Activated CD4-positive, alpha-beta T cell treated with anti-CD3 and anti-CD28 coated beads for 24 hours (primary cell): Measurements from ENCODE around the gene SLC9A5.

Source experiments
- DNase-seq, 2 donors: peaks; one replicate each; pipeline ENCODE4 v3.0.0-alpha.2; 2020; ENCODE audit warnings: low read depth in 2 of 2

The SLC9A5 gene

GRCh38 chr16:67281536-67282446, 33.0 kb downstream of the SLC9A5 start:
- no peak for DNase-seq

DNA sequence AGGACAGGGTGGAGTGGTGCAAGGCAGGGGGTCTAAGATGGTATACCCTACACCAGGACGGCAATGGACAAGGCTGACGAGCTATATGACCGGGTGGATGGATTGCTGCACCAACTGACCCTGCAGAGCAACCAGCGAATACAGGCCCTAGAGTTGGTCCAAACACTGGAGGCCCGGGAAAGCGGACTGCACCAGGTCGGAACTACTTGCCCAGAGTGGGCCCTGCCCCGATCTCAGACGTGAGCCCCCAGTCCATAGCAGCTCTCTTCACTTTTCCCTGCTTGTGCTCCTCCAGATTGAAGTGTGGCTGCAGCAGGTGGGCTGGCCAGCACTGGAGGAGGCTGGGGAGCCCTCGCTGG, 33.6 kb downstream of the SLC9A5 start:
- DNase-seq, result no peak

DNA sequence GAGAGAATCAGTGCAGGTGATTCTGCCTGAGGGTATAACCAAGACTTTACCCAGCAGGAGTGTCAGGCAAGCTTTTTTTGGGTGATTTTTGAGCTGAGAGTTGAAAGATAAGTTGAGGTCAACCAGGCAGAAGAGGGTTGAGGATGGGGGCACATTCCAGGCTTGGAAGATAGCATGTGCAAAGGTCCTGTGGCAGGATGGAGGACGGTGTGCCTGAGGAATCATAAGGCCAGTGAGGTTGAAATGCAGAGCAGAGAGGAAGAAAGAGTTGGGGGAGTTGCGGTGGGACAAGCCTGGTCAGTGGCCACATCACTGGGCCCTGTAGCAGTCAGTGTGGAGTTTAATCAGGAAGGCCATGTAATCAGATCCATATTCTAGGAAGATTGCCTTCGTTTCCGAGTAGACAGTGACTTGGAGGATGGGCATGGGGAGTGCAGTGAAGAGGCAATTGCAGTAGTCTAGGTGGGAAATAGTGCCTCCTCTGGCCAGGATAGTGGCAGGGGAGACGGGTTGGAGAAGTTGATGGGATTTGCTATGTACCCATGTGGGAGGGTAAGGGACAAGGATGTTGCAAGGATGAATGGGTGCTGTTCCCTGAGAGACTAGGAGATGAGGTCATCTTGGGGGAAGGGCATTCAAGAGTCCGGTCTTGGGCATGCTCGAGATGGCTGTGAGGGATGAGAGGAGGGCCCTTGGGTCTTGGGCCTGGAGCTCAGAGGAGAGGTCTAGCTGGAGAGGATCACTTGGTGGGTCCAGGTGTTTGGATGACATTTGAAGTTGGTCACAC, 34.5 kb downstream of the SLC9A5 start:
- DNase-seq, result no peak

DNA sequence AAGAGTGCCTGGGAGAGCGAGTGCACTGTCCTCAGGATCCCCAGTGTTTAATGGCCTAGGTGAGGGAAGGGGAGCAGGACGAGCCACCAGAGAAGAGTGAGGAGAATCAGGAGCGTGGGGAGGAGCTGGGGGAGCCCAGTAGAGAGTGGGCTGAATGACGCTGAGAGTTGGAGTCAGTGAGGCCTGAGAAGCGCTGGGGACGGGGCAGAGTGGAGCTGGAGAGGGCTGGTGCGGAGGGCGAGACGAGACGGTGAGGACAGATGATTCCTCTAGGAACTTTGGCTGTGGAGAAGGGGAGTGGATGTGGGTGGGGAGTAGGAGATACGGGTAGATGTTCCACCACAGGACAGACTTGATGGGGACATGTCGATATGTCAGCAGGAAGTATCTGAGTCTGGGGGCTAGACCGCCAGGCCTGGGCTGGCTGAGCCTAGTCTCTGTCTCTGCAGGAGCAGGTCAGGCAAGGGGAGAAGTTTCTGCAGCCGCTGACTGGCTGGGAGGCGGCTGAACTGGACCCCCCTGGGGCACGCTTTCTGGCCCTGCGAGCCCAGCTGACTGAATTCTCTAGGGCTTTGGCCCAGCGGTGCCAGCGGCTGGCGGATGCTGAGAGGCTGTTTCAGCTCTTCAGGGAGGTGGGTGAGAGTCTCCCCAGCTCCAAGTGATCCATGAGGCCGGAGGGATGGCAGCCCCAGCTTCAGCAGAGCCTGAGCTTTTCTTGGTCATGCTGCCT, 35.2 kb downstream of the SLC9A5 start:
- no peak for DNase-seq

DNA sequence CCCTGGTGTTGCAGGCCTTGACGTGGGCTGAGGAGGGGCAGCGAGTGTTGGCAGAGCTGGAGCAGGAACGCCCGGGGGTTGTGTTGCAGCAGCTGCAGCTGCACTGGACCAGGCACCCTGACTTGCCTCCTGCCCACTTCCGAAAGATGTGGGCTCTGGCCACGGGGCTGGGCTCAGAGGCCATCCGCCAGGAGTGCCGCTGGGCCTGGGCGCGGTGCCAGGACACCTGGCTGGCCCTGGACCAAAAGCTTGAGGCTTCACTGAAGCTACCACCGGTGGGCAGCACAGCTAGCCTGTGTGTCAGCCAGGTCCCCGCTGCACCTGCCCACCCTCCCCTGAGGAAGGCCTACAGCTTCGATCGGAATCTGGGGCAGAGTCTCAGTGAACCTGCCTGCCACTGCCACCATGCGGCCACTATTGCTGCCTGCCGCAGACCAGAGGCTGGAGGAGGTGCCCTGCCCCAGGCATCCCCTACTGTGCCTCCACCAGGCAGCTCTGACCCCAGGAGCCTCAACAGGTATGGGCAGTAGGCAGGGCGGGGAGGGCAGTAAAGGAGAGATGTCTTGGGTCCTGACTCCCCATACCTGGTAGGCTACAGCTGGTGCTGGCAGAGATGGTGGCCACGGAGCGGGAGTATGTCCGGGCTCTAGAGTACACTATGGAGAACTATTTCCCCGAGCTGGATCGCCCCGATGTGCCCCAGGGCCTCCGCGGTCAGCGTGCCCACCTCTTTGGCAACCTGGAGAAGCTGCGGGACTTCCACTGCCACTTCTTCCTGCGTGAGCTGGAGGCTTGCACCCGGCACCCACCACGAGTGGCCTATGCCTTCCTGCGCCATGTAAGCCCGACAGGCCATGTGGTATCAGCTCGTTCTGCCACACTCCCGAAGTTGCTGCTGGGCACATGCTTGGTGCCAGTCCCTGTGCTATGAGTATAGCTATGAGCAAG, 36.2 kb downstream of the SLC9A5 start:
- DNase-seq, result no peak

- no peak for DNase-seq
These were observed 37.9 kb downstream of the SLC9A5 start for GRCh38 chr16:67286441-67287235.

GRCh38 chr16:67287960-67288359, 39.2 kb downstream of the SLC9A5 start:
- no peak for DNase-seq

DNA sequence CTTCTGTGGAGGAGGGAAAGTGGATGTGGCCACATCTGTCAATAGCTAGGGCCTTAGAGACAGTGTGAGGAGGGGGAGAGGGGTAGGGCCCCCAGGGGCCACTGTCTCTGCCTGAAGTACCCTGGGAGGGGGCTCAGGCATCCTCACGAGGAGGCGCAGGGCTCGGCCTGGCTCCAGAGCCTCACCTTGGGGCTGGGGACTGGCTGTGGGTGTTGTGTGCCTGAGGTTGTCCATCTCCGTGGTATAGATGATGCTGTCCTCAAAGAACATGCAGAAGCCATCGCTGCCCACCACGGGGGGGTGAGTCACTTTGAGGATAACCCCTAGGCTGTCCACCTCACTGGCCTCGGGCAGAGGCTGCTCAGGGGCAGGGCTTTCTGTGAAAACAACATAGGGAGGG, 42.7 kb downstream of the SLC9A5 start:
- DNase-seq, result no peak

- DNase-seq, result no peak
These were observed 45.5 kb downstream of the SLC9A5 start for GRCh38 chr16:67294171-67294757.

GRCh38 chr16:67294938-67295361, 46.2 kb downstream of the SLC9A5 start:
- DNase-seq, result no peak

- DNase-seq, result no peak
These were observed 47.6 kb downstream of the SLC9A5 start for GRCh38 chr16:67296420-67296819.

- DNase-seq, result no peak
These were observed 49.5 kb downstream of the SLC9A5 start for GRCh38 chr16:67298277-67298676.

DNA sequence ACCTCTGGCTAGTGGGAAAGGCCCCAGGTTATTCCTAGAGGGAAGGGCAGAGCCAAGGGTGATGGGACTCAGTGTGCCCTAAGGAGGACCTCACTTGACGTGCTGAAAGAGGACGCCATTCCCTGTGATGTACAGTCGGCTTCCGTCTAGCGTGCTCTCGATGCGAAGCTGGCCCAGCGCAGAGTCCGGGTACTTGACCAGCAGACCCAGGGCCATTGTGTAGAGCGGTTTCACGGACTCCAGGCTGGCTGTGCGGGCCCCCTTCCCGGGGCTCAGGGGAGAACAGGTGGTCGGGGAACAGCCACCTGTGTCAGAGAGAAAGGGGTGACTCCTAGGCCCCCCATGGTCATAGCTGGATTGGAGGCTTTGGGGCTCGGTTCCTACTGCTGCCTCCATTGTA, 50.5 kb downstream of the SLC9A5 start:
- DNase-seq, result no peak

DNA sequence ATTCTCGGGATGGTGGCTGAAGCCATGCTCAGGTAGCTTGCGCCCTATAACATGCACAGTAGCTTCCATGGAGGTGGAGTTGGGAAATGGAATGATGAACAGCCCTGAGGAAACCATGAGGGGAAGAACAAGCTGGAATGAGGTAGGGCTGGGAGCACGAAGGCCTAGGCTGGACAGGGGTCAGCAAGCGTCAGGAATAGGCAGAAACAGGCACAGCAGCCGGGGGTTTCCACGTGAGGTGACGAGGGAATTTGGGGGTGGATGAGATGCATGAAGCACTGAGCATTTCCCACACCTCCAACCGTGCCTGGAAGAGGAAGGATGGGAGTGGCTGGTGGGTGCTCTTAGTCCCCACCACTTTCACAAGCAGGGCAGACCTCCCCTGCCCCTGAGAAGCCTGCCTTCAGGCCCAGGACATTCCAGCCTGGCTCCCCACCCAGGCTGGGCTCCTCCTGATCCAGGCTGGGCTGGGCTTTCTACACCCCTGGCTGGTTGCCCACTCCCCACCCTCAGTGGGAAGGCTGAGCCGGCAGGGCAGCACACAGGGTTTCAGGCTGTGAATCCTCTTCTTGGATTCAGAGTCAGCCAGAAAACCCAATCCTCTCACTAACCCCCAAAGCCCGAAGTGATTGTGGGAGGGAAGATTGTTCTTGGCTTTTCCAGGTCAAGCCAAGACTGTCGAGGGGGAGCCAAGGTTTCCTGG, 52.5 kb downstream of the SLC9A5 start:
- DNase-seq, result no peak

DNA sequence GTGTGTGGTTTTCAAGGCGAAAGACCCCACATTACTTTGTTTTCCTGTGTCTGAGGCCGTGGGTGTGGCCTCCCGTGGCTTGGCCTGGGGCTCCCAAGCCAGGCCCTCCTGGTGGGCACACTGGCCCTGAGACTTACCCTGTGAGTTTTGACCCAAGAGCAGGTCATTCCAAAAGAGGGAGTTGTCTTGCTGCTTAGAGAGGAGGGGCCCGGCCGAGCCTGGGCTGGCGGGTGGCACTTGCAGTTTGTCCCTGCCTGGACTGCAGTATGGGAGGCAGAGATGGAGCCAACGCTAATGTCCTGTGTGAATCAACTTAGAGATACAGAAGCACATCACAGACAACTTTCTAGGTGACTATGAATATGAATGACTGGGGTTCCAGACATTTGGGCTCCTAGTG, 53.3 kb downstream of the SLC9A5 start:
- no peak for DNase-seq

DNA sequence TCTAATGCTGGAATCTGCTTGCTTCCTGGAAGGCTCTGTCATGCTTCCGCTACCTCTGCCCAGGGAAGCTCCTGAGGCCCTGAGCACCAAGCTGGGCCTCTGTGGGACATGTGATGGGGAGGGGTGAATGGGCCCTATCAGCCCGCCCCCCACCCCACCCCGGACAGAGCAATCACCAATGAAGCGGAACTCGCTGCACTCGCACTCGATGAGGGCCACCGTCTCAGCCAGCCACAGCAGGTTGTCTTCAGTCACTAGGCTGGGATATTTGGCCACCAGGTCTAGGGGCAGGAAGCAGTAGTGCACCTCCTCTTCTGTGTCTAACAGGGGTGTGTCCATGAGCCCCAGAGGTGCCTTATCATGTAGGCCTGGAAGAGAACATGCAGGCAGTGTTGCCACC, 54.2 kb downstream of the SLC9A5 start:
- no peak for DNase-seq

GRCh38 chr16:67304020-67304419, 55.2 kb downstream of the SLC9A5 start:
- no peak for DNase-seq

DNA sequence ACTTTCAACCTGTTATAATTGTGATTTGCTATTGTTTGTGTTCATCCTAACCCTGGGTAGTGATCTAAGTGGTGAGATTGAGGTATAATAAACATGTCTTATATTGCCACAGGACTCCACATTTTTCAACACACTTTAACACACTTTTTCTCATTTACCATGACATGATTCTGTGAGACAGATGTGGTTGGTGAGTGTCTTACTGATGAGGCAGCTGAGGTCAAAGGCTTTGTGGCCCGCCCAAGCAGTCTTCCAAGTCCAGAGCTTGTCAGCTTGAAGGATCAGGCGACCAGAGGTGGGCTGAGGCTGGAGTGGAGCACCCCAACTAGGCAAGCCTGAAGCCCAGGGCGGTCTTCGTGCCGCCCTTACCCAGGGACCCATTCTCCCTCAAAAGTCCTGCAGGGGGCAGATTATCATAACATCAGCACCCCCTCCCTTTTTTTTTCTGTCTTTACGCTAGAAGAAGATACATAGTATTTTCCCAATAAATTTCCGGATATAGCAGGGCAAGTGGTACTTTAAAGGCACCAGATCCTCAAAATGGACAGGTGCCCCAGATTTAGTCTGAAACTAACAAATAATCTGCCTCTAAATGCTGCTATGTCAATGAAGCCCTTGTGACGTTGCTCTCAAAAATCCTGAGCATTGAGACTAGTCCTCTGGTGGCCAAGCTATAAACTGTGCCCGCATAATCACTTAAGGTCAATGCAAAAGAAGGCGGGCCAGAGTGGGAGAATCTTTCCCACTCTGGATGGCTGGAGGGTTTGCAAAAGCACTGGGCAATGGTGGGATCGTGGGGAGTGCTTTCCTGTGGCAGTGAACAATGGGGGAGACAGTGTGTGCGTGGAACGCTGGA, 56.7 kb downstream of the SLC9A5 start:
- no peak for DNase-seq
